ENCODE data around the gene RNU4-1.

Gene RNU4-1

DNA sequence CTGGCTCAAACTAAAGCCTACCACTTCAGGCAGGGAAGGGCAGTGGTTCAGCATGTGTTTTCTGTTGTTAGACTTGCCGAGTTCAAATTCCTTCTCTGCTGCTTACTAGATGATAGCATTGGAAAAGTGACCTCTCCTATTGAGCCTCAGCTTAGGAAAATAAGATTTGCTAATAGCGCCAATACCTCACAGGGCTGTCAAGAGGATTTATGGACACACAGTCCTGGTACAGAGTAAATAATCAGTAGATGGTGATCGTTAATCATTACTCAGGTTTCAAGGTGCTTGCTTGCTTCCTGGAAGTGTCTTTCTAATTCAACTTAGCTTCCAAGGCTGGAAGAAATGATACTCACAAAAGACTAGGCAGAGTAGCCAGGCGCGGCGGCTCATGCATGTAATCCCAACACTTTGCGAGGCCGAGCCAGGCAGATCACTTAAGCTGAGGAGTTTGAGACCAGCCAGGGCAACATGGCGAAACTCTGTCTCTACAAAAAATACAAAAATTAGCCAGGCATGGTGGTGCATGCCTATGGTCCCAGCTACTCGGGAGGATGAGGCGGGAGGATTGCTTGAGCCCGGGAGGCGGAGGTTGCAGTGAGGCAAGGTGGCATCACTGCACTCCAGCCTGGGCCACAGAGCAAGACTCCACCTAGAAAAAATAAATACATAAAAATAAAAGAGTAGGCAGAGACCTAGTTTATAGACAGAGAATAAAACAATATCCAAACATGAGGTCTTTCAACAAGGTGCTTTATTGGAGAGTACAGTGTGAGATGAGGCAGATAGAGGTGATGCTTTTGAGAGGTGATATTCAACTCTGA, 28.6 kb upstream of the RNU4-1 start:
- DNase-seq (ENCODE audit: low read depth) = no peak
- H3K4me3 ChIP-seq (ENCODE audit: low read length) = no peak overlapping the region
- no peak for TF ChIP-seq CTCF (IDR thresholded peaks at IDR 0.05; ENCODE audit: insufficient read depth, low read depth, low read length, missing control alignments)

DNA sequence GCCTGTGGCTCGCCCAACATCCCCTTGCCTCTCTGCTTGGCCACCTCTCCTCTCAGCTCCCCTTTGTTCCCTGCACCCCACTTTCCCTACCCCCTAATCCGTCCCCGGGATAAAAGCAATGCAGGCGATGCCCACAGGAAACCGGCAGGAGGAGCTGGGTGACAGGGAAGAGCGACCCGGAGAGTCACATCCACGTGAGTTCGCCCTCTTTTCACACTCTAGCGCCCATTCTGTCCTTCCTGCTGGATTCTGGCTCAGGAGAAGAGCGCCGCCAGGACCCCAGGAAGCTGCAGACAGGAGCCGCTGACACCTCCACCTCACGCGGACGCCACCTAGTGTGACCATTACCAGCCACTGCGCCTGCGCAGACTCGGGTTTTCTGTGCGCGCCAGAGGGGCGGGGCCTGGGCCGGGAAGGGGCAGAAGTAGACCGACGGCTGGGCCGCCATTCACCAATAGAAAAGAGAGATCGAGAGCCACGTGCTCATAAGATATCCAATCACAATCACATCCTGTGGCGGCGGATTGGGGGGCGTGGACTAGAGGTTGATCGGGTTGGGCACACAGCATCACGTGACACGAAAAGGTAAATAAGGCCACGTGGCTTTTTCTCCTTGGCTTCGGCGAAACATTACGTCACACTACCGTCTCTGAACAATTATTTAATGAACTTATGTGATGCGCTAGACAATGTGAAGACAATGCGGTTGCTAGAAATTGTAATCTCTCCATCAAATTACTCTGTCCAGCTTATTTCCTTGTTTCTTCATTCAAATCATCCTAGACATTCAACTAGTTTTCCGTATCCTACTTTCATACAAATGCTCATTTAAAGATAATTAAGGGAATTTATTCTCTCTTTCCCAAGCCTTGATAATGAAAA, 24.4 kb upstream of the RNU4-1 start:
- peak overlapping the region; percentile 62 for H3K4me3 ChIP-seq (ENCODE audit: low read length)
- DNase-seq (ENCODE audit: low read depth) = peak; percentile 100
- TF ChIP-seq CTCF (IDR thresholded peaks at IDR 0.05; ENCODE audit: insufficient read depth, low read depth, low read length, missing control alignments) = peak; percentile 76

- no peak for TF ChIP-seq CTCF (IDR thresholded peaks at IDR 0.05; ENCODE audit: insufficient read depth, low read depth, low read length, missing control alignments)
- peak overlapping the region; percentile 62 for H3K4me3 ChIP-seq (ENCODE audit: low read length)
- DNase-seq (ENCODE audit: low read depth) = peak; percentile 34
Observed at GRCh38 chr12:120316798-120317223, 23.8 kb upstream of the RNU4-1 start.

DNA sequence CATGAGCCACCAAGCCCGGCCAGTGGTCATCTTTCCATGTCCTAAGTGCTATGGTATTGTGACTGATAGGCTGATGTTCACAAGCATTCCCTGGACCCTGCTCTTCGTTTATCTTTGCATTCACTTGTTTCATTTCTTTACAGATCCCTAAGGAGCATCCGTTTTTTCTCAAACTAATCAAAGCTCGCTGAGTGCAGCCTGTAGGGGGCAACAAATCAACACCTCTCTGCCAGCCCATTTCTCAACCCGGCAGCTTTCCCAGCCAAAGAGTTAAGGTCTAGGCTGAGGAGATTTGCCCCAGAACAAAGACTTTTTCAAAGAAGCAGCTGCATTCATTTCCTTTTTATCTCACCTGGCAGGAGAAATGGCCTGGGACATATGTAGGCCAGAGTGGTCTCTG, 21.2 kb upstream of the RNU4-1 start:
- H3K4me3 ChIP-seq (ENCODE audit: low read length) = no peak overlapping the region
- peak; percentile 18 for TF ChIP-seq CTCF (IDR thresholded peaks at IDR 0.05; ENCODE audit: insufficient read depth, low read depth, low read length, missing control alignments)
- DNase-seq (ENCODE audit: low read depth) = no peak

DNA sequence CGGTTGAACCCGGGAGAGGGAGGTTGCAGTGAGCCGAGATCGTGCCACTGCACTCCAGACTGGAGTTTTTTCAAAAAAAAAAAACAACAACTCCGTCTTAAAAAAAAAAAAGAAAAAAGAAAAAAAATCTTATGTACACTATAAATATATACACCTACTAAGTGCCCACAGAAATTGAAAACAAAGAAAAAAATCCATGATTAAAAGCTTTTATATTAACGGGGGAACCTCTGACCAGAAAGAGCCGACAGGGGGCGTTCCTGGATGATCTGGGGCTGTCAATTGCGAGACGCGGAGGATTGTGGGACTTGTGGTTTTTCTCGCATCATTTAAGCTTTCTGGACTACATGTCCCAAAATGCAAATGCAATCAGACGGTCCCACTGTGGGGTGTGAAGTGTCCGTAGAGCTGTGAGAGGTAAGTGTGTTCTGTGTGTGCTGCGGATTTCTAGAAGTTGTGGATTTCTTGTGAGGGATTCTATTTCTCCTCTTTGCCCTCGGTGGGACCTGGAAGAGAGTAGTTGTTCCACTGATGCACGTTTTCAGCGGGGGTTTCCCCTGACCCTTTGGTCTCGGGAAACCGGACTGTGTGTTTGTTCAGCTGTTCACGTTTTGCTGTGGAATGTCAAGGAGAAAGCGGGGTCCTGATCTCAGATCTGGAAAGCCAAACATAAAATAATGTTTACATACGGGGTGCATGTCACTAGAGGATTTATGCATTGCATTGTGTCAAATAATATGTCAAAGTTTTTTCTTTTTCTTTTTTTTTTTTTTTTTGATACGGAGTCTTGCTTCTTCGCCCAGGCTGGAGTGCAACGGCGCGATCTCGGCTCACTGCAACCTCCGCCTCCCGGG, 9.2 kb upstream of the RNU4-1 start, which contains the start of gene SIRT4:
Gene SIRT4 (plus strand): TSS at position 360 of the 854 bp plus-strand sequence. CDS start 1,241 bp downstream, outside the sequence.
- H3K4me3 ChIP-seq (ENCODE audit: low read length) = peak within 1 kb of the TSS; percentile 96
- peak; percentile 95 for DNase-seq (ENCODE audit: low read depth)
- TF ChIP-seq CTCF (IDR thresholded peaks at IDR 0.05; ENCODE audit: insufficient read depth, low read depth, low read length, missing control alignments) = peak; percentile 88

DNA sequence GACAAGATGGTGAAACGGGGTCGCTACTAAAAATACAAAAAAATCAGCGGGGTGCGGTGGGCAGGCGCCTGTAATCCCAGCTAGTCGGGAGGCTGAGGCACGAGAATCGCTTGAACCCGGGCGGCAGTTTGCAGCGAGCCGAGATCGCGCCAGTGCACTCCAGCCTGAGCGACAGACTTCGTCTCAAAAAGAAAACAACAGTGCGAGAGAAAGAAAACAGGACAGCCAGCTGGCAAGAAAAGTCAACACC, 701 bp downstream of the RNU4-1 start:
- no peak for TF ChIP-seq CTCF (IDR thresholded peaks at IDR 0.05; ENCODE audit: insufficient read depth, low read depth, low read length, missing control alignments)
- DNase-seq (ENCODE audit: low read depth) = no peak
- peak overlapping the region; percentile 72 for H3K4me3 ChIP-seq (ENCODE audit: low read length)
